AG10803 (cell line): ENCODE measurements around the gene CRPPA.

Source experiments
- DNase-seq: peaks from one replicate; pipeline ENCODE4 v3.0.0; 2010; ENCODE audit warnings: low read depth
- H3K4me3 ChIP-seq: 2 replicates; pipeline ENCODE4 v1.5.1; 2011; ENCODE audit warnings: mild to moderate bottlenecking, low read length, control low read depth
- CTCF ChIP-seq: conservative IDR thresholded peaks from 2 replicates; pipeline ENCODE4 v1.5.1; 2011; ENCODE audit warnings: mild to moderate bottlenecking, low read length, control low read depth, inconsistent platforms

CRPPA gene

GRCh38 chr7:16432425-16432731, 11.0 kb upstream of the CRPPA start:
- TF ChIP-seq CTCF: no peak
- H3K4me3 ChIP-seq: no peak overlapping the region
- DNase-seq: no peak

GRCh38 chr7:16431646-16432424, 10.5 kb upstream of the CRPPA start:
- peak; percentile 14 for DNase-seq
- TF ChIP-seq CTCF: peak; percentile 50

GRCh38 chr7:16430133-16430532, 8.8 kb upstream of the CRPPA start:
- H3K4me3 ChIP-seq: no peak overlapping the region
- no peak for TF ChIP-seq CTCF
- DNase-seq: no peak

More at GRCh38 chr7:16431646-16432424, 10.5 kb upstream of the CRPPA start:
- no peak overlapping the region for H3K4me3 ChIP-seq

- no peak overlapping the region for H3K4me3 ChIP-seq
- no peak for TF ChIP-seq CTCF
- peak; percentile 53 for DNase-seq
These were observed 7.3 kb upstream of the CRPPA start for GRCh38 chr7:16428672-16429071.

- no peak for DNase-seq
- H3K4me3 ChIP-seq: no peak overlapping the region
- no peak for TF ChIP-seq CTCF
These were observed 6.8 kb upstream of the CRPPA start for GRCh38 chr7:16428182-16428581.

GRCh38 chr7:16423761-16424160, 2.4 kb upstream of the CRPPA start:
- no peak for TF ChIP-seq CTCF
- no peak overlapping the region for H3K4me3 ChIP-seq
- DNase-seq: peak; percentile 29

GRCh38 chr7:16422917-16423316, 1.6 kb upstream of the CRPPA start:
- no peak for DNase-seq
- TF ChIP-seq CTCF: no peak

More at GRCh38 chr7:16422917-16423316, 1.6 kb upstream of the CRPPA start:
- no peak overlapping the region for H3K4me3 ChIP-seq
